WTC11 (cell line): Measurements from ENCODE around the gene PPM1D.

Source experiments
- ATF2 ChIP-seq: sonication (generic); formaldehyde crosslinking; IDR thresholded peaks from 2 replicates; pipeline ENCODE4 v1.8.1; 2022; ENCODE audit warnings: low read depth, missing genetic modification reagents, borderline replicate concordance
- CTCF ChIP-seq: fragments of 200-600 bp; IDR thresholded peaks from 2 replicates; pipeline ENCODE4 v1.8.0; 2022; ENCODE audit warnings: antibody characterized with exemption
- EMX1 ChIP-seq: fragments of 250-450 bp; sonication (Bioruptor Pico); IDR thresholded peaks from 2 replicates; pipeline ENCODE4 v1.8.0; 2021; ENCODE audit warnings: mild to moderate bottlenecking
- NR3C1 ChIP-seq: sonication (generic); formaldehyde crosslinking; conservative IDR thresholded peaks from 2 replicates; pipeline ENCODE4 v1.8.1; 2023; ENCODE audit warnings: low read depth, mild to moderate bottlenecking, missing genetic modification reagents
- SP1 ChIP-seq: sonication (generic); formaldehyde crosslinking; conservative IDR thresholded peaks from 2 replicates; pipeline ENCODE4 v1.8.1; 2022; ENCODE audit warnings: missing genetic modification reagents
- TEAD4 ChIP-seq: sonication (generic); formaldehyde crosslinking; IDR thresholded peaks from 2 replicates; pipeline ENCODE4 v1.8.0; 2022; ENCODE audit warnings: mild to moderate bottlenecking, missing genetic modification reagents
- TP53 ChIP-seq: sonication (generic); formaldehyde crosslinking; IDR thresholded peaks from 2 replicates; pipeline ENCODE4 v1.8.1; 2023; ENCODE audit warnings: mild to moderate bottlenecking, missing genetic modification reagents
- USF2 ChIP-seq: sonication (generic); formaldehyde crosslinking; IDR thresholded peaks from 2 replicates; pipeline ENCODE4 v1.8.1; 2023; ENCODE audit warnings: mild to moderate bottlenecking, missing genetic modification reagents, moderate library complexity

- no peak for TF ChIP-seq ATF2 (CRISPR knock-in tag)
- no peak for TF ChIP-seq EMX1 (CRISPR knock-in tag)
- no peak for TF ChIP-seq CTCF
- TF ChIP-seq USF2 = no peak
- no peak for TF ChIP-seq TP53
- no peak for TF ChIP-seq NR3C1 (CRISPR knock-in tag)
- no peak for TF ChIP-seq SP1 (CRISPR knock-in tag)
- no peak for TF ChIP-seq TEAD4 (CRISPR knock-in tag)
These were observed 17.0 kb upstream of the PPM1D start for GRCh38 chr17:60583008-60583407.
